NT2/D1 (cell line): Measurements from ENCODE around the gene SETDB2.

Experiments used
- SUZ12 ChIP-seq: IDR thresholded peaks from 2 replicates; pipeline ENCODE4 v1.6.1; 2011; ENCODE audit not compliant: insufficient read length, insufficient read depth; ENCODE audit errors: extremely low read depth
- YY1 ChIP-seq: IDR thresholded peaks from 2 replicates; pipeline ENCODE4 v1.6.1; 2011; ENCODE audit not compliant: insufficient read length, insufficient read depth
- ZNF274 ChIP-seq: IDR thresholded peaks from 2 replicates; pipeline ENCODE4 v1.6.1; 2011; ENCODE audit warnings: mild to moderate bottlenecking, low read depth, low read length

GRCh38 chr13:49444524-49445395 lies 686 bp downstream of the SETDB2 start:
- TF ChIP-seq SUZ12 (no peak), ZNF274 (no peak), YY1 (no peak)
